ENCODE measurements around the gene PCSK4.
A peak's percentile ranks its signal among the peaks of the same experiment; 100 is the strongest.
"Not testable (repeated sequence)": the region's sequence is repeated elsewhere in the genome, so short reads cannot be mapped to it uniquely, and the experiment has no call there.

PCSK4 gene

GRCh38 chr19:1490311-1491113 lies at the start of gene PCSK4:
Gene PCSK4 (minus strand): TSS chr19:1490350. CDS start chr19:1490346, 4 bp downstream.
- DNase-seq, result peak; percentile 99

- DNase-seq, result not testable (repeated sequence)
Measured at GRCh38 chr19:1539749-1540148, 49.6 kb upstream of the PCSK4 start.

- no peak for DNase-seq
Measured at GRCh38 chr19:1538978-1539377, 48.8 kb upstream of the PCSK4 start.

DNA sequence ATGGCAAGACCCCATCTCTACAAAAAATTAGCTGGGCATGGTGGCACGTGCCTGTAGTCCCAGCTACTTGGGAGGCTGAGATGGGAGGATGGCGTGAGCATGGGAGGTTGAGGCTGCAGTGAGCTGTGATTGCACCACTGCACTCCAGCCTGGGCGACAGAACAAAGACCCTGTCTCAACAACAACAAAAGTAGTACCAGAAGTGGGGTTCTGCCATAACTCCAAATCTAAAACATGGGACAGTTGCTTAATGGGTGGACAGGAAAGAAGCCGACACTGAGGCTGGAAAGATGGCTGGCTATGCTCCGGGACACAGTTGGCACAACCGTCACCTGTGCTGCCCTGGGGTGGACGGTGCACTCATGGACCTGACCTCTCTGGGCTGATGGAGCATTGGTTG lies 45.5 kb upstream of the PCSK4 start:
- DNase-seq, result not testable (repeated sequence)

GRCh38 chr19:1534972-1535371 lies 44.8 kb upstream of the PCSK4 start:
- no peak for DNase-seq

DNA sequence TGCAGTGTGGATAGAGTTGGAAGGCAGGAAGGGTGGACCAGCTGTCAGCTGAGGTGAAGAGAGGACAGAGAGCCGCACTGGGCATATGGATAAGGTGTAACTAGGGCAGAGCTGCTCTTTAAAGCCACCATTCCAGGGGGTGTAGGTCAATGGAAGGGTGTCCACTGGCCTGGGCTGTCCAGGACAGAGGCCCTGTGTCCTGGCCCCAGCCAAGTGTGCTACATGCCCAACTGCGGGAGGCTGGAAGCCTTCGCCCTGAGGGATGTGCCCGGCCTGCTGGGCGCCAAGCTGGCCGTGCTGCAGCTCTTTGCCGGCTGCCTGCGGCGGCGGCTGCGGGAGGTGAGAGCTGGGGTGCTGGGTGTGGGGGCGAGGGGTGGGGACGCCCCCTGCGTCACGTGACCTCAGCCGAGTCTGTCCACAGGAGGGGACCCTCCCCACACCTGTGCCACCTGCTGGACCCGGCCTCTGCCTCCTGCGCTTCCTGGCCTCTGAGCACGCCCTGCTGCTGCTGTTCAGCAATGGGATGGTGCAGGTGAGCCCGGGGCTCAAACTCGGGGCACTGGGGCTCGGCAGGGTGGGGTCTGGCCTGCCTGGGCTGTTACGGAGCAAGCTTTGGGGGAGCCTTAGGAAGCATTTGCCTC lies 43.5 kb upstream of the PCSK4 start:
- no peak for DNase-seq

DNA sequence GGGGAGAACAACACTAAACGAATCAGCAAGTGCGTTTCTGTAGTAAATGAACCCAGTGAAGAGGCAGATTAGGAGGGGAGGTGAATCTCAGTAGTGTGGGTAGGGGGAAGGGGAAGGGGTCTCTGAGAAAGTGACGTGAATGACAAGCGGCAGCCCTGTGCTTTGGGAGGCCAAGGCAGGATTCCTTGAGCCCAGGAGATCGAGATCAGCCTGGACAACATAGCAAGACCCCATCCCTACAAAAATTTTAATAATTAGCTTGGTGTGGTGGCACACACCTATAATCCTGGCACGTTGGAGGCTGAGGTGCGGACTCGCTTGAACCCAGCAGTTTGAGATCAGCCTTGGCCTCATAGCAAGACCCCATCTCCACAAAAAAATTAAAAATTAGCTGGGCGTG lies 41.9 kb upstream of the PCSK4 start:
- no peak for DNase-seq

GRCh38 chr19:1531587-1531986 lies 41.4 kb upstream of the PCSK4 start:
- DNase-seq, result no peak

DNA sequence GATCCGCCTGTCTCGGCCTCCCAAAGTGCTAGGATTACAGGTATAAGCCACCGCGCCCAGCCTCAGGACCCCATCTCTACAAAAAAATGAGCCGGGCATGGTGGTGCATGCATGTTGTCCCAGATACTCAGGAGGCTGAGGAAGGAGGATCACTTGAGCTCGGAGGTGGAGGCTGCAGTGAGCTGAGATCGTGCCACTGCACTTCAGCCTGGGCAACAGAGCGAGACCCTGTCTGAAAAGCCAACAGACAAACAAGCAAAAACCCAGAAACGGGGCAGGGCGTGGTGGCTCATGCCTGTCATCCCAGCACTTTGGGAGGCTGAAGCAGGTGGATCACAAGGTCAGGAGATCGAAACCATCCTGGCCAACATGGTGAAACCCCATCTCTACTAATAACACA lies 40.7 kb upstream of the PCSK4 start:
- not testable (repeated sequence) for DNase-seq

DNA sequence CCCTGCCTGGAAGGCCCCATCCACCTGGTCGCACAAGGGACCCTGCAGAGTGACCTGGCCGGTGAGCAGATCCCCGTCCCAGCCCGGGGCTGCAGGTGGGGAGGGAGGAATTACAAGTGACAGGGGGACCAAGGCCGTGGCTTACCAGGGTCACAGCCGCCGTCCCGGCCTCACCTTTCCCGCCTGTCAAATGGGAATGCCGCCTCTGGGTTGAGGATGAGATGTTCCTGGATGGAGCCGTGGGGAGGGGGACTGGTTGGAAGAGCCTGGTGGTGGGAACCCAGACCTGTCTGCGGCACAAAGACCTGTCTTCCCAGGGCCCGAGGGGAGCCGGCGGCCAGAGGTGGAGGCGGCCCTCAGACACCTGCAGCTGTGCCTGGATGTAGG lies 39.3 kb upstream of the PCSK4 start:
- no peak for DNase-seq

DNA sequence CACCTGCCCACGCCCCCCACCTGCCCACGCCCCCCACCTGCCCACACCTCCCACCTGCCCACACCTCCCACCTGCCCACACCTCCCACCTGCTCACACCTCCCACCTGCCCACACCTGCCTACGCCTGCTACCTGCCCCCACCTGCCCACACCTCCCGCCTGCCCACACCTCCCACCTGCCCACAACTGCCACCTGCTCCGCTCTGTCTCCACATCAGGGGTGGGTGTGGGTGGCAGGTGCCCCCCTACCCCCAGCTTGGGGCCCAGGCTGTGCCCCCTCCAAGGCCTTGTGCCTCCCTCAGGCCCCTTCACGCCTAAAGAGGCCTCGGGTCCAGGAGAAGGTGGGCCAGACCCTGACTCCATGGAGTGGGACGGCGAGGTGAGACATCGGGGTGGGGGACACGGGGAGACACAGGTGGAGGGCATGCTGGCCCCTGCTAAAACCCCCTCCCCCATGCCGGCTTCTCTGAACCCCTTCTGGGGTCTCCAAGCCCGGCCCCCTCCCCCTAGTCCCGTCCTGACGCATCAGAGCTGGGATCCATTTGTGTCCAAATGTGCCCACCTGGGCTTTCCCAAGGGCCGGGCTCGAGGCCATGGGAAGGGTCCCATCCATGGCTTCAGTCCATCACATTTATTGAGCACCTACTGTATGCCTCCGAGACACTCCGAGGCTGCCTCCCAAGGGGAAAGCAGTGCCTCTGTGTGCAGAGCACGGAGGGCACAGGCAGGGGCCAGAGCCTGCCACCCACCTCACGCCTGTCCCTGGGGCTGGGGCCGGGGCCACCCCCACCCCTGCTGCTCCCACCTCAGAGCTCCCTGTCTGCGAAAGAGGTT lies 38.7 kb upstream of the PCSK4 start:
- DNase-seq, result no peak

- no peak for DNase-seq
Measured at GRCh38 chr19:1527650-1528309, 37.6 kb upstream of the PCSK4 start.

GRCh38 chr19:1526979-1527649 lies 37.0 kb upstream of the PCSK4 start:
- no peak for DNase-seq

DNA sequence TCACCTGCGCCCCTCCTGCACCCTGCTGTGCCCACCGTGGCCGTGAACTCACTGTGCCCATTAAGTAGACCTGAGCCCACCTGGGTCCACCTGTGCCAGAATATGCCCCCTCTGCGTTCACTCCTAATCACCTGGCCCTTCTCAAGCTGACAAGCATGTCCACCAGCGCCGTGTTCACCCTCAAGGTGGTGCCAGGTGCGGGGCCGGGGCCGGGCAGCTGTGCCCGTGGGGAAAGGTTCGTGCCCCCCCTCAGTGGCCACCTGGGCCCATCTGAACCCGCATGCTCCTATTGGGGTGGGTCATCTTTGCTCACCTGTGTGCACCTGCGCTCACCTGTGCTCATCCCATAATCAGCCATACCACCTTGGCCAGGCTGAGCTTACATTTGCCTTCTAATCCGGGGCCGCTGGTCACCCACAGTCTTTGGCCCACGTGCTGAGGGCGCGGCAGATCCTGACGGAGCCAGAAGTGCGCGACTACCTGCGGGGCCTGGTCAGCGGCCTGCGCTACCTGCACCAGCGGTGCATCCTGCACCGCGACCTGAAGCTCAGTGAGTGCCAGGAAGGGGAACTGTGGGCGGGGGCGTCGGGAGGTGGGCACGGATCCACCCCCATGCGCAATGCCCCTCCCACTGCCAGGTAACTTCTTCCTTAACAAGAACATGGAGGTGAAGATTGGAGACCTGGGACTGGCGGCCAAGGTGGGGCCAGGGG lies 36.1 kb upstream of the PCSK4 start:
- DNase-seq, result no peak

DNA sequence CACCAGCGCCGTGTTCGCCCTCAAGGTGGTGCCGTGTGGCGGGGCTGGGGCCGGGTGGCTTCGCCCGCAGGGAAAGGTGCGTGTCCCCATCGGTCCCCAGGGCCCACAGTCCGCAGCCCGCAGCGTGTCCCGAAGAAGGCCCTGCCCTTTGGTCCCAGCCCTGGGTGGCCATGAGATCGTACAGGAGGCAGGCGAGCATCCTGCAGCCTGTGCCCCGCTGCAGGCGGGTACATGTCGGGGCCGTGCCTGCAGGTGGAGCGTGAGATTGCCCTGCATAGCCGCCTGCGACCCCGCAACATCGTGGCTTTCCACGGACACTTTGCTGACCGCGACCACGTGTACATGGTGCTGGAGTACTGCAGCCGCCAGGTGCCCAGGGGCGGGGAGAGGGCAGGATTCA lies 35.2 kb upstream of the PCSK4 start:
- no peak for DNase-seq

- no peak for DNase-seq
Measured at GRCh38 chr19:1524972-1525325, 34.8 kb upstream of the PCSK4 start.

DNA sequence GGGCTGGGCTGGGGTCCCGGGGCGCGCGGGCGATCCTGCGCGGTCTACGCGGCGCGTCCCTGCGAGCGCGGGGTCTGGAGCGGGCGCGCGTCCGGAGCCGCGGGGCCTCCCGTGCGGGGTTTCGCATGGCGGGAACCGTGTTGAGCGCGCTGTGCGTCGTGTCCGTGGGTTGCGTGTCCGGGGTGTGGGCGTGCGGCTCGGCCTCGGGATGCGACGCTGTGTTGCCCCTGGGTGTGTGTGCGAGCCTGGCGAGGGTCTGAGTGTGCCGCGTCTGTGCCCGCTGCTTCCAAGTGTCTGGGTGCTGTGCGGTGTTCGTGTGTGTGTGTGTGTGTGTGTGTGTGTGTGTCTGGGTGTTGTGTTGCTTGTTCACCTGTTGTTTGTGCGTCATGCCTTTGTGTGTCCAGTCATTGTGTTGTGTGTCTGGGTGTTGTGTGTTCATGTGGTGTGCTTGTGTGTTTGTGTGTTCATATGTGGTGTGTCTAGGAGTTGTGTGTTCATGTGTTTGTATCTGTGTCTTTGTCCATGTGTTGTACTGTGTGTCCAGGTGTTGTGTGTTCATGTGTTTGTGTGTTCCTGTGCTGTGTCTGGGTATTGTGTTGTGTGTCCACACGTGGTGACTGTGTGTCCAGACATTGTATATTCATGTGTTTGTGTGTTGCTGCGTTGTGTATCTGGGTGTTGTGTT lies 34.3 kb upstream of the PCSK4 start:
- DNase-seq, result no peak

- DNase-seq, result peak; percentile 27
Measured at GRCh38 chr19:1523412-1524286, 33.5 kb upstream of the PCSK4 start, which contains the start of gene PLK5. Gene PLK5 (plus strand): TSS chr19:1524077. CDS start chr19:1526997, 2,920 bp downstream.

DNA sequence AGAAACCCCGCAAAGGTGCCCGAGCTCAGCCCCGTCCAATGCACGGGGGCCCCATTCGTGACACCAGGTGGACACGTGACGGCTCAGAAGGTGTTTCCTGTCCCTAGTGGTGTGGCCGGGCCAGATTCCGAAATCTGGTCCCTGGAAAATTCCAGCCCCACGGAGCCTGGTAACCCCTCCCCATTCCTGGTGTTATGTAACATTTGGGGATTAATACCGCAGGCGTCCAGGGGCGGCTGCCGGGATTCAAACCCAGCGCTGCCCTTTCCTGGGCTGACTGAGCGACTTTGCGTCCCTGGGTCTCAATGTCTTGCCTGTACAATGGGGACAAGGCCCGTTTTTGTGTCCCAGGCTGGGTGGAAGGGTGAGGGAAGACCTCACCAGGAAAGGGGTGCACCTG lies 32.7 kb upstream of the PCSK4 start:
- DNase-seq, result peak; percentile 7

DNA sequence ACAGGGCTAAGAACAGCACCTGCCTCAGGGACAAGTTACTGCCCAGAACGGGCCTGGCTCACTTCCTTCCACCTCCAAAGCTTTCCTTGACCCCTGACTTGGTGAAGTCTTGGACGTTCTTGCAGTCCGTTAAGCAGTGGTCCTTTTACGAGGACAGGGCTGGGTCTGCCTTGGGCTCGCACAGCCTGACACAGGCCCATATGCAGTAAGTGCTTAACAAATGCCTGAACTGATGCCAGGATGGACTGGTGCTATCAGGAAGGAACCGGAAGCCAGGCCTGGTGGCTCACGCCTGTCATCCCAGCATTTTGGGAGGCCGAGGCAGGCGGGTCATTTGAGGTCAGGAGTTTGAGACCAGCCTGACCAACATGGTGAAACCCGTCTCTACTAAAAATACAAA lies 31.9 kb upstream of the PCSK4 start:
- DNase-seq, result no peak

Measured in midbrain (tissue), 1 donor.